Gastrocnemius medialis (tissue), 4 donors: ENCODE data around the gene C9orf50. TPM values are rescaled to one million over a fixed set of nuclear protein-coding genes. Genes with fewer than 3 reads are reported as not detected.

Experiments used
- ATAC-seq, 2 donors: fragments of 150-250 bp; one replicate each; pipeline ENCODE4 v1.9.1; 2016
- DNase-seq, 2 donors: peaks; one replicate each; pipeline ENCODE4 v3.0.0-alpha.2; 2019
- H3K27ac ChIP-seq, 4 donors: fragments of 200-600 bp; sonication (generic); 1 replicate in 1 of 4; 2 replicates in 3 of 4; pipeline ENCODE4 v1.5.1; 2016 to 2018; ENCODE audit warnings: mild to moderate bottlenecking in 2 of 4, moderate library complexity in 1 of 4
- H3K27me3 ChIP-seq, 3 donors: fragments of 200-600 bp; sonication (generic) in 2 of 3; 1 replicate in 1 of 3; 2 replicates in 2 of 3; pipeline versions ENCODE4 v1.5.1 to v1.6.0; 2016 to 2019; ENCODE audit warnings: mild to moderate bottlenecking in 1 of 3, moderate library complexity in 1 of 3
- H3K36me3 ChIP-seq, 2 donors: fragments of 200-600 bp; sonication (generic) in 1 of 2; one replicate each; pipeline ENCODE4 v1.5.1; 2017 to 2018
- H3K4me1 ChIP-seq, 2 donors: fragments of 200-600 bp; sonication (generic) in 1 of 2; one replicate each; pipeline ENCODE4 v1.5.1; 2016 to 2017; ENCODE audit warnings: mild to moderate bottlenecking in 2 of 2
- H3K4me3 ChIP-seq, 4 donors: fragments of 200-600 bp; sonication (generic) in 3 of 4; 1 replicate in 1 of 4; 2 replicates in 3 of 4; pipeline ENCODE4 v1.5.1; 2016 to 2019; ENCODE audit warnings: mild to moderate bottlenecking in 2 of 4
- H3K9me3 ChIP-seq, 3 donors: fragments of 200-600 bp; sonication (generic) in 2 of 3; 1 replicate in 1 of 3; 2 replicates in 2 of 3; pipeline ENCODE4 v1.5.1; 2016 to 2019
- POLR2A ChIP-seq, 2 donors: fragments of 450-650 bp; IDR thresholded peaks; one replicate each; pipeline ENCODE4 v1.6.1; 2017; ENCODE audit warnings: antibody characterized with exemption in 2 of 2, mild to moderate bottlenecking in 2 of 2, moderate library complexity in 2 of 2
- in situ Hi-C, 4 donors: fragments of 200-750 bp; cut with MboI; loops; one replicate each; pipeline versions ENCODE4 v1.15.0 to v1.8.0; 2017; ENCODE audit warnings: low sequenced_read_pairs in 4 of 4
- intact Hi-C: fragments of 100-400 bp; cut with DNase I; formaldehyde crosslinking; loops from one replicate; pipeline ENCODE4 v1.15.1; 2023; ENCODE audit warnings: low total_unique reads
- total RNA-seq, 4 donors: library from RNA; depleted of rRNA; stranded (reverse); fragments of >200 nt; gene quantifications; one replicate each; pipeline versions ENCODE4 v1.1.0 to v1.2.3, GENCODE V29; 2016
- TF ChIP-seq, protein P1 (sequence below), 5 experiments: fragments of 450-650 bp in 3 of 5; fragments of 200-600 bp in 2 of 5; sonication (generic) in 2 of 5; IDR thresholded peaks in 4 of 5; conservative IDR thresholded peaks in 1 of 5; 1 replicate in 4 of 5; 2 replicates in 1 of 5; pipeline ENCODE4 v1.5.1; 2016 to 2019; ENCODE audit warnings: antibody characterized with exemption in 5 of 5, mild to moderate bottlenecking in 3 of 5, moderate library complexity in 3 of 5

The C9orf50 gene
- total RNA-seq, 4 donors from 2014 or later = not detected

GRCh38 chr9:129584136-129584535 lies 36.8 kb downstream of the C9orf50 start:
- ATAC-seq = peak; percentile 76 to 84
- peak; percentile 48 to 72 for DNase-seq
- no peaks in the 10 kb centered on the region for H3K36me3 ChIP-seq
- H3K9me3 ChIP-seq = no peaks in the 10 kb centered on the region
- H3K4me3 ChIP-seq = no peak overlapping the region
- H3K4me1 ChIP-seq = peaks cover 0 to 8% of the 10 kb centered on the region in 2 donors
- TF ChIP-seq POLR2A (IDR thresholded peaks at IDR 0.05) = no peak
- TF ChIP-seq, protein P1, sequence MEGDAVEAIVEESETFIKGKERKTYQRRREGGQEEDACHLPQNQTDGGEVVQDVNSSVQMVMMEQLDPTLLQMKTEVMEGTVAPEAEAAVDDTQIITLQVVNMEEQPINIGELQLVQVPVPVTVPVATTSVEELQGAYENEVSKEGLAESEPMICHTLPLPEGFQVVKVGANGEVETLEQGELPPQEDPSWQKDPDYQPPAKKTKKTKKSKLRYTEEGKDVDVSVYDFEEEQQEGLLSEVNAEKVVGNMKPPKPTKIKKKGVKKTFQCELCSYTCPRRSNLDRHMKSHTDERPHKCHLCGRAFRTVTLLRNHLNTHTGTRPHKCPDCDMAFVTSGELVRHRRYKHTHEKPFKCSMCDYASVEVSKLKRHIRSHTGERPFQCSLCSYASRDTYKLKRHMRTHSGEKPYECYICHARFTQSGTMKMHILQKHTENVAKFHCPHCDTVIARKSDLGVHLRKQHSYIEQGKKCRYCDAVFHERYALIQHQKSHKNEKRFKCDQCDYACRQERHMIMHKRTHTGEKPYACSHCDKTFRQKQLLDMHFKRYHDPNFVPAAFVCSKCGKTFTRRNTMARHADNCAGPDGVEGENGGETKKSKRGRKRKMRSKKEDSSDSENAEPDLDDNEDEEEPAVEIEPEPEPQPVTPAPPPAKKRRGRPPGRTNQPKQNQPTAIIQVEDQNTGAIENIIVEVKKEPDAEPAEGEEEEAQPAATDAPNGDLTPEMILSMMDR (IDR thresholded peaks at IDR 0.05 in 4 of 5, conservative IDR thresholded peaks at IDR 0.05 in 1 of 5) = no peak
- H3K27ac ChIP-seq = peak overlapping the region; percentile 28 to 71 (median 54)
- in situ Hi-C loops (no loop called here), intact Hi-C loops (loop anchor here (10.0 kb wide), 1 partner anchor 79 kb away; no protein-coding TSS in a partner anchor)
- no peaks in the 10 kb centered on the region for H3K27me3 ChIP-seq

DNA sequence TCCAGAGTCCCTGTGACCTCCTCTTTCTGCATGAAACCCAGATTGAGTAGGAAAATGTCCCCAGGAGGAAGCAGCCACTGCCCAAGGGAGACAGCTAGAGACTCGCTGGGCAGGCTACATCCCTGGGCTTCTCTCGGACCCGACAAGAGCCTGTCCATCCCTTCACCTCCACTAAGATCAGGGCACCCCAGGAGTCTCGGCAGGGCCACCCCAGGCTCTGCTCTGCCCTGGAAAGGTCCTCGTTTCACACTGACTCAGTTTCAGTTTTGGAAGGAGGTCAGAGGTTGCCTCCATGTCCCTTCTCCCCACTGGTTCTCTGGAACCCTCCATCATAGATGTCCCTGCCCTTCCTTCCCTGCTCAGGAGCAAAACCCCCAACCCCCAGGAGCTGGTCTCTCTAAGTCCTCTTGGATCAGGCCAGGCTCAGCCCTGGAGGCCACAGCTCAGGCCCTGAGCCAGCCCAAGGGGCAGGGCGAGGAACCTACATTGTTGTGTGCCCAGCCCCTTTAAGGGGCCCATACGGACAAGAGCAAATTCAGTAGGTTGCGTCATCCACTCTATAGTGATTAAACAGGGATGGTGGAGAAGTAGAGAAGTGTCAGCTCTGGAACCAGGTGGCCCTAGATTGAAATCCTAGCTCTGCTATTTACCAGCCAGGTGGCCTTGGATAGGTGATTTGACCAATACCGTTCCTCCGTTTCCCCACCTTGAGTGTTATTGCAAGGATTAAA lies 37.4 kb downstream of the C9orf50 start:
- TF ChIP-seq POLR2A (IDR thresholded peaks at IDR 0.05) = no peak
- TF ChIP-seq, protein P1 (IDR thresholded peaks at IDR 0.05 in 4 of 5, conservative IDR thresholded peaks at IDR 0.05 in 1 of 5) = no peak
- no peak for ATAC-seq
- H3K27me3 ChIP-seq = no peaks in the 10 kb centered on the region

DNA sequence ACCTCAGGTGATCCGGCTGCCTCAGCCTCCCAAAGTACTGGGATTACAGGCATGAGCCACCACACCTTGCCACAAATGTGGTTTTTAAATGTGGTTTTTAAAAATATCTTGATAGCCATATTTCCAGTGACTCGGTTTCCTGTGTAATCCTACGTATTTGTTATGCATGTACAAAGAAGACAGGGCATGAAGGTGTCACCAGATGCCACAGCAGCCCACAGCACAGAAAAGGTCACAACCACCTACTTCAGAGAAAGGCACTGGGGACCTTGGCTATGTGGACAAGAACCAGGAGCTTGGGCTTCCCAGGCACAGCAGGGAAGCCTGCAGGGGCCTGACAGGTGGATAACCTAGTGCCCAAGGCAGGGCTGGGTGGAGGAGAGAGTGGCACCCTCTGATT lies 38.0 kb downstream of the C9orf50 start:
- no peak for ATAC-seq
- H3K4me3 ChIP-seq = no peak overlapping the region
- in situ Hi-C loops = no loop called here

More for the DNA sequence above, 37.4 kb downstream of the C9orf50 start:
- in situ Hi-C loops (no loop called here), intact Hi-C loops (loop anchor here (10.0 kb wide), 1 partner anchor 79 kb away; no protein-coding TSS in a partner anchor)
- Histone ChIP-seq H3K4me1 (peaks cover 0 to 8% of the 10 kb centered on the region in 2 donors), H3K27ac (no peak overlapping the region), H3K36me3 (no peaks in the 10 kb centered on the region), H3K4me3 (no peak overlapping the region), H3K9me3 (no peaks in the 10 kb centered on the region)
- no peak for DNase-seq

GRCh38 chr9:129581505-129582189 lies 39.3 kb downstream of the C9orf50 start:
- in situ Hi-C loops = no loop called here

More for the DNA sequence above, 38.0 kb downstream of the C9orf50 start:
- Histone ChIP-seq H3K27me3 (no peaks in the 10 kb centered on the region), H3K27ac (no peak overlapping the region), H3K36me3 (no peaks in the 10 kb centered on the region), H3K9me3 (no peaks in the 10 kb centered on the region), H3K4me1 (peaks cover 0 to 8% of the 10 kb centered on the region in 2 donors)
- intact Hi-C loops = loop anchor here (10.0 kb wide), 1 partner anchor 78 kb away; no protein-coding TSS in a partner anchor
- no peak for TF ChIP-seq POLR2A (IDR thresholded peaks at IDR 0.05)
- TF ChIP-seq, protein P1 (IDR thresholded peaks at IDR 0.05 in 4 of 5, conservative IDR thresholded peaks at IDR 0.05 in 1 of 5) = no peak
- no peak for DNase-seq

More at GRCh38 chr9:129581505-129582189, 39.3 kb downstream of the C9orf50 start:
- no peaks in the 10 kb centered on the region for H3K9me3 ChIP-seq
- H3K4me3 ChIP-seq = no peak overlapping the region
- no peak for DNase-seq
- peaks cover 0 to 4% of the 10 kb centered on the region in 2 donors for H3K4me1 ChIP-seq
- TF ChIP-seq POLR2A (IDR thresholded peaks at IDR 0.05) = no peak
- TF ChIP-seq, protein P1 (IDR thresholded peaks at IDR 0.05 in 4 of 5, conservative IDR thresholded peaks at IDR 0.05 in 1 of 5) = no peak
- intact Hi-C loops = loop anchor here (10.0 kb wide), 1 partner anchor 77 kb away; no protein-coding TSS in a partner anchor
- H3K27ac ChIP-seq = no peak overlapping the region
- no peak for ATAC-seq
- H3K27me3 ChIP-seq = no peaks in the 10 kb centered on the region
- no peaks in the 10 kb centered on the region for H3K36me3 ChIP-seq
